ENCODE measurements around the gene ABCB11. TPM values are rescaled to one million over a fixed set of nuclear protein-coding genes. Genes with fewer than 3 reads are reported as not detected.

The ABCB11 gene
- total and polyA plus RNA-seq, 2 of the 4 experiments (the other 2 are of a cell fraction): not detected

DNA sequence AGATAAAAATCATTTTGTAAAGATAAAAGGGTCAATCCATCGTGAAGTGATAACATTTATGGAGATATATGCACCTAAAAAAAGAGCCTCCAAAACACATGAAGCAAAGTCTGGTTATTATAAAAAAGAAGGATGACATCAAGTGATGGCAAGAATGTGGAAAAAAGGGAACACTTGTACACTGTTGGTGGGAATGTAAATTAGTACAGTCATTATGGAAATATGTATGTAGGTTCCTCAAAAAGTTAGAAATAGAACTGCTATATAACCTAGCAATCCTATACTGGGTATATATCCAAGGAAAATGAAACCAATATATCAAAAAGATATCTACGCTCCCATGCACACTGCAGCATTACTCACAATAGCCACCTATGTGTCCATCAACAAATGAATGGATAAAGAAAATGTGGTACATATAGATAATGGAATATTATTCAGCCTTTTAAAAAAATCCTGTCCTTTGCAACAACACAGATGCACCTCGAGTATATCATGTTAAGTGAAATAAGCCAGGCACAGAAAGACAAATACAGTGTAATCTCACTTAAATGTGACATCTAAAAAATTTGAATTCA, 28.9 kb downstream of the ABCB11 start:
- H3K14ac ChIP-seq (replicated peaks; ENCODE audit: low read depth, low read length): no peak overlapping the region
- H3K36me3 ChIP-seq (ENCODE audit: control insufficient read depth, insufficient read depth, low read length): no peaks in the 10 kb centered on the region
- no peak overlapping the region for H3K56ac ChIP-seq (ENCODE audit: extremely low read depth, insufficient read depth, low read length)
- H2AFZ ChIP-seq (replicated peaks; ENCODE audit: low read length, poor library complexity): no peak overlapping the region
- no peak overlapping the region for H2BK5ac ChIP-seq (ENCODE audit: low read depth, low read length, poor library complexity, severe bottlenecking)
- H3K4me2 ChIP-seq (ENCODE audit: low read depth, low read length): no peak overlapping the region
- H3K4me1 ChIP-seq (ENCODE audit: control insufficient read depth, insufficient read depth, low read length): no peaks in the 10 kb centered on the region
- no peaks in the 10 kb centered on the region for H3K9me3 ChIP-seq (ENCODE audit: control insufficient read depth, insufficient read depth, low read length)
- no peak overlapping the region for H3K23ac ChIP-seq (ENCODE audit: low read depth, low read length)
- H2BK120ac ChIP-seq (ENCODE audit: low read depth, low read length): no peak overlapping the region
- no peak overlapping the region for H3K18ac ChIP-seq (ENCODE audit: low read depth, low read length)
- no peaks in the 10 kb centered on the region for H3K27me3 ChIP-seq (ENCODE audit: control insufficient read depth, insufficient read depth, low read length)
- no peaks in the 10 kb centered on the region for H3K79me1 ChIP-seq (ENCODE audit: low read depth in 1 of 2, low read length in 2 of 2)
- no peak overlapping the region for H3K4ac ChIP-seq (ENCODE audit: low read depth, low read length)
- dilution Hi-C loops (cut with HindIII; ENCODE audit: low sequenced_read_pairs, unreplicated experiment) (no loop called here), intact Hi-C loops (cut with micrococcal nuclease) (no loop called here), in situ Hi-C loops (cut with MboI; ENCODE audit: low sequenced_read_pairs) (no loop called here)
- no peak for TF ChIP-seq ELK1 (IDR thresholded peaks at IDR 0.05; ENCODE audit: borderline replicate concordance, low read depth, low read length)
- TF ChIP-seq, protein P1, sequence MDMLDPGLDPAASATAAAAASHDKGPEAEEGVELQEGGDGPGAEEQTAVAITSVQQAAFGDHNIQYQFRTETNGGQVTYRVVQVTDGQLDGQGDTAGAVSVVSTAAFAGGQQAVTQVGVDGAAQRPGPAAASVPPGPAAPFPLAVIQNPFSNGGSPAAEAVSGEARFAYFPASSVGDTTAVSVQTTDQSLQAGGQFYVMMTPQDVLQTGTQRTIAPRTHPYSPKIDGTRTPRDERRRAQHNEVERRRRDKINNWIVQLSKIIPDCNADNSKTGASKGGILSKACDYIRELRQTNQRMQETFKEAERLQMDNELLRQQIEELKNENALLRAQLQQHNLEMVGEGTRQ (IDR thresholded peaks at IDR 0.05; ENCODE audit: low read depth, low read length): no peak
- TF ChIP-seq MAFK (IDR thresholded peaks at IDR 0.05; ENCODE audit: low read depth, low read length): no peak
- TF ChIP-seq CHD1 (IDR thresholded peaks at IDR 0.05; ENCODE audit: low read depth, low read length): no peak
- no peak for TF ChIP-seq NFE2L2 (IDR thresholded peaks at IDR 0.05; ENCODE audit: low read depth, low read length)
- TF ChIP-seq BHLHE40 (IDR thresholded peaks at IDR 0.05; ENCODE audit: low read depth, low read length): no peak
- no peak for TF ChIP-seq FOS (IDR thresholded peaks at IDR 0.05; ENCODE audit: low read depth, low read length)
- no peak for TF ChIP-seq SMC3 (IDR thresholded peaks at IDR 0.05; ENCODE audit: low read depth, low read length)
- TF ChIP-seq RCOR1 (IDR thresholded peaks at IDR 0.05; ENCODE audit: insufficient replicate concordance, low read length): no peak
- no peak for TF ChIP-seq RAD21 (IDR thresholded peaks at IDR 0.05; ENCODE audit: low read length)
- no peak for TF ChIP-seq CEBPB (IDR thresholded peaks at IDR 0.05; ENCODE audit: low read depth, low read length)
- no peak for TF ChIP-seq CTCF (conservative IDR thresholded peaks at IDR 0.05; ENCODE audit: low read depth, low read length)
- TF ChIP-seq MXI1 (IDR thresholded peaks at IDR 0.05; ENCODE audit: borderline replicate concordance, low read depth, low read length): no peak
- TF ChIP-seq POLR2A (IDR thresholded peaks at IDR 0.05; ENCODE audit: low read depth, low read length): no peak
- no peak overlapping the region for H2AK9ac ChIP-seq (replicated peaks; ENCODE audit: low read depth, low read length, poor library complexity)
- no peak for DNase-seq
- POLR2A ChIA-PET (ENCODE audit: unreplicated experiment): no interaction called here
- H3K27ac ChIP-seq (ENCODE audit: insufficient read depth, low read length): no peak overlapping the region
- no TSS peak for BruUV-seq (replicated peaks)
- H2BK20ac ChIP-seq (ENCODE audit: low read depth, low read length): no peak overlapping the region
- H2AK5ac ChIP-seq (ENCODE audit: low read depth, low read length): no peak overlapping the region
- no peaks in the 10 kb centered on the region for H3K9me1 ChIP-seq (ENCODE audit: insufficient read depth, low read length)
- CTCF ChIA-PET: no interaction called here
- H3K9ac ChIP-seq (ENCODE audit: low read depth, low read length): no peak overlapping the region
- H4K5ac ChIP-seq (ENCODE audit: low read depth, low read length): no peak overlapping the region
- H4K8ac ChIP-seq (ENCODE audit: low read depth in 2 of 2, low read length in 2 of 2): no peak overlapping the region
- no peak overlapping the region for H2BK15ac ChIP-seq (ENCODE audit: low read depth, low read length)
- ATAC-seq (ENCODE audit: low read depth): no peak
- WGBS, 2 experiments (ENCODE audit: extremely low coverage in 2 of 2, insufficient read length in 1 of 2): no CpG with 5 or more reads among the region's 3 CpGs
- no peaks in the 10 kb centered on the region for H4K20me1 ChIP-seq (ENCODE audit: insufficient read depth, low read length)
- H4K91ac ChIP-seq (ENCODE audit: insufficient read depth, low read depth, low read length): no peak overlapping the region
- no peak overlapping the region for H3K4me3 ChIP-seq (ENCODE audit: insufficient read depth, low read depth, low read length)

All from IMR-90 (cell line).